K562 (cell line): Measurements from ENCODE around the gene IRF9. TPM values are rescaled to one million over a fixed set of nuclear protein-coding genes. Genes with fewer than 3 reads are reported as not detected.
A peak's percentile ranks its signal among the peaks of the same experiment; 100 is the strongest.

Experiments used
- ATF2 ChIP-seq: sonication (generic); formaldehyde crosslinking; IDR thresholded peaks from 2 replicates; pipeline ENCODE4 v1.8.1; 2022; ENCODE audit warnings: missing genetic modification reagents
- CHCHD3 ChIP-seq: fragments of 250-450 bp; sonication (Bioruptor Pico); IDR thresholded peaks from 2 replicates; pipeline ENCODE4 v2.1.2; 2022; ENCODE audit warnings: mild to moderate bottlenecking
- CHD1 ChIP-seq: fragments of 200-600 bp; sonication (generic); IDR thresholded peaks from one replicate; pipeline ENCODE4 v1.6.1; 2012; ENCODE audit warnings: mild to moderate bottlenecking, moderate library complexity, low read length, inconsistent platforms
- ELF1 ChIP-seq: fragments of 200-800 bp; sonication (Bioruptor generic); IDR thresholded peaks from 2 replicates; pipeline ENCODE4 v1.6.1; 2016; ENCODE audit warnings: missing genetic modification characterization, missing compliant biosample characterization
- FOXM1 ChIP-seq, 2 experiments: fragments of 450-650 bp in 1 of 2; sonication (generic) in 1 of 2; formaldehyde crosslinking in 1 of 2; IDR thresholded peaks; 2 replicates each; pipeline versions ENCODE4 v1.6.1 to v1.9.0; 2017 to 2022; ENCODE audit warnings: low read depth in 2 of 2, mild to moderate bottlenecking in 2 of 2, missing genetic modification reagents in 1 of 2, moderate library complexity in 1 of 2
- FOXP1 ChIP-seq: sonication (generic); formaldehyde crosslinking; IDR thresholded peaks from 2 replicates; pipeline ENCODE4 v1.8.0; 2022; ENCODE audit warnings: mild to moderate bottlenecking, missing genetic modification reagents
- HCFC1 ChIP-seq: IDR thresholded peaks from 2 replicates; pipeline ENCODE4 v1.6.1; 2012; ENCODE audit warnings: low read depth, low read length, improper control_type of control experiment
- KLF16 ChIP-seq: IDR thresholded peaks from 2 replicates; pipeline ENCODE4 v1.6.1; 2016; ENCODE audit warnings: antibody characterized with exemption
- MEIS2 ChIP-seq: fragments of 450-650 bp; IDR thresholded peaks from 2 replicates; pipeline ENCODE4 v1.6.1; 2014; ENCODE audit warnings: mild to moderate bottlenecking; ENCODE audit not compliant: partially characterized antibody
- POLR3G ChIP-seq: IDR thresholded peaks from 2 replicates; pipeline ENCODE4 v1.6.1; 2011; ENCODE audit not compliant: insufficient read length, insufficient replicate concordance; ENCODE audit errors: extremely low read depth
- SP2 ChIP-seq: IDR thresholded peaks from 2 replicates; pipeline ENCODE4 v1.6.1; 2011; ENCODE audit warnings: mild to moderate bottlenecking, low read depth, low read length, moderate library complexity; ENCODE audit not compliant: poor library complexity, severe bottlenecking; ENCODE audit errors: extremely low read depth
- SREBF1 ChIP-seq: fragments of 150-350 bp; IDR thresholded peaks from 2 replicates; pipeline ENCODE4 v1.6.1; 2014; ENCODE audit warnings: antibody characterized with exemption, low read depth, low read length, borderline replicate concordance
- STAG1 ChIP-seq: sonication (generic); formaldehyde crosslinking; IDR thresholded peaks from 2 replicates; pipeline ENCODE4 v1.5.0; 2020; ENCODE audit warnings: missing genetic modification reagents, borderline replicate concordance
- ZNF12 ChIP-seq: sonication (generic); formaldehyde crosslinking; IDR thresholded peaks from 2 replicates; pipeline ENCODE4 v1.4.0; 2020; ENCODE audit warnings: mild to moderate bottlenecking, missing genetic modification reagents
- ZNF174 ChIP-seq: fragments of 250-450 bp; sonication (Bioruptor Pico); IDR thresholded peaks from 2 replicates; pipeline ENCODE4 v1.4.0; 2020; ENCODE audit warnings: mild to moderate bottlenecking
- ZNF76 ChIP-seq: fragments of 250-450 bp; sonication (Bioruptor Pico); IDR thresholded peaks from 2 replicates; pipeline ENCODE4 v1.4.0; 2020; ENCODE audit warnings: mild to moderate bottlenecking, moderate library complexity, borderline replicate concordance
- ZSCAN32 ChIP-seq: fragments of 450-650 bp; formaldehyde crosslinking; IDR thresholded peaks from 2 replicates; pipeline ENCODE4 v1.4.0; 2020; ENCODE audit warnings: mild to moderate bottlenecking, moderate library complexity
- polyA plus RNA-seq, 8 experiments: library from polyadenylated mRNA; depleted of rRNA in 4 of 8; stranded (reverse) in 5 of 8; unstranded in 3 of 8; fragments of >200 nt; fragmentation: Nextera tagmentation in 2 of 8; fragmentation: Illumina TruSeq in 1 of 8; extraction: Ambion mirVana in 2 of 8; extraction: Trizol in 1 of 8; gene quantifications; 2 replicates each; pipeline versions ENCODE4 v1.2.1 to v1.2.3, GENCODE V29; 2011 to 2014; ENCODE audit warnings: inconsistent platforms in 1 of 8, missing spikeins in 1 of 8
- total RNA-seq, 7 experiments: library from RNA; depleted of rRNA in 6 of 7; stranded (reverse); fragments of >200 nt in 6 of 7; fragmentation: Illumina TruSeq in 2 of 7; extraction: Trizol in 2 of 7; gene quantifications; 2 replicates each; pipeline versions ENCODE4 v1.2.1 to v1.2.3, GENCODE V29; 2011 to 2021; ENCODE audit warnings: low replicate concordance in 1 of 7
- TF ChIP-seq, protein P1 (sequence below): fragments of 250-450 bp; sonication (Bioruptor Pico); IDR thresholded peaks from 2 replicates; pipeline ENCODE4 v1.4.0; 2020; ENCODE audit warnings: mild to moderate bottlenecking
- TF ChIP-seq, protein P2 (sequence below): conservative IDR thresholded peaks from 2 replicates; pipeline ENCODE4 v1.6.1; 2011; ENCODE audit warnings: low read depth, mild to moderate bottlenecking, low read length; ENCODE audit not compliant: control insufficient read depth
- TF ChIP-seq, protein P3 (sequence below), 2 experiments: fragments of 450-650 bp; IDR thresholded peaks; 2 replicates each; pipeline ENCODE4 v1.6.1; 2016
- TF ChIP-seq, protein P4 (sequence below): fragments of 450-650 bp; IDR thresholded peaks from 2 replicates; pipeline ENCODE4 v1.6.1; 2016; ENCODE audit warnings: low read depth, mild to moderate bottlenecking, moderate library complexity

Gene IRF9
- total and polyA plus RNA-seq, 9 of the 15 experiments (the other 6 are each of a cell fraction or from before 2014, with no cell fraction given): 0.79 to 14.8 (median 6.1) TPM

- TF ChIP-seq, protein P1, sequence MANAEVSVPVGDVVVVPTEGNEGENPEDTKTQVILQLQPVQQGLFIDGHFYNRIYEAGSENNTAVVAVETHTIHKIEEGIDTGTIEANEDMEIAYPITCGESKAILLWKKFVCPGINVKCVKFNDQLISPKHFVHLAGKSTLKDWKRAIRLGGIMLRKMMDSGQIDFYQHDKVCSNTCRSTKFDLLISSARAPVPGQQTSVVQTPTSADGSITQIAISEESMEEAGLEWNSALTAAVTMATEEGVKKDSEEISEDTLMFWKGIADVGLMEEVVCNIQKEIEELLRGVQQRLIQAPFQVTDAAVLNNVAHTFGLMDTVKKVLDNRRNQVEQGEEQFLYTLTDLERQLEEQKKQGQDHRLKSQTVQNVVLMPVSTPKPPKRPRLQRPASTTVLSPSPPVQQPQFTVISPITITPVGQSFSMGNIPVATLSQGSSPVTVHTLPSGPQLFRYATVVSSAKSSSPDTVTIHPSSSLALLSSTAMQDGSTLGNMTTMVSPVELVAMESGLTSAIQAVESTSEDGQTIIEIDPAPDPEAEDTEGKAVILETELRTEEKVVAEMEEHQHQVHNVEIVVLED (CRISPR knock-in tag): peak; percentile 69
- TF ChIP-seq FOXP1 (CRISPR knock-in tag) (no peak), POLR3G (no peak), ZNF76 (CRISPR knock-in tag) (no peak), ATF2 (CRISPR knock-in tag) (no peak), ZNF174 (CRISPR knock-in tag) (no peak), SREBF1 (no peak), SP2 (no peak), STAG1 (CRISPR knock-in tag) (no peak), ZNF12 (CRISPR knock-in tag) (peak; percentile 53; the same call in 1 of the 2 replicates), KLF16 (no peak), CHCHD3 (CRISPR knock-in tag) (no peak), HCFC1 (peak; percentile 84), FOXM1 (IDR thresholded peaks at IDR 0.05; ENCODE audit: low read depth) (no peak), FOXM1 (CRISPR knock-in tag; IDR thresholded peaks at IDR 0.05; ENCODE audit: low read depth) (no peak), ELF1 (peak; percentile 100), MEIS2 (no peak), ZSCAN32 (CRISPR knock-in tag) (no peak), CHD1 (no peak)
- TF ChIP-seq, protein P2, sequence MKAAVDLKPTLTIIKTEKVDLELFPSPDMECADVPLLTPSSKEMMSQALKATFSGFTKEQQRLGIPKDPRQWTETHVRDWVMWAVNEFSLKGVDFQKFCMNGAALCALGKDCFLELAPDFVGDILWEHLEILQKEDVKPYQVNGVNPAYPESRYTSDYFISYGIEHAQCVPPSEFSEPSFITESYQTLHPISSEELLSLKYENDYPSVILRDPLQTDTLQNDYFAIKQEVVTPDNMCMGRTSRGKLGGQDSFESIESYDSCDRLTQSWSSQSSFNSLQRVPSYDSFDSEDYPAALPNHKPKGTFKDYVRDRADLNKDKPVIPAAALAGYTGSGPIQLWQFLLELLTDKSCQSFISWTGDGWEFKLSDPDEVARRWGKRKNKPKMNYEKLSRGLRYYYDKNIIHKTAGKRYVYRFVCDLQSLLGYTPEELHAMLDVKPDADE: peak; percentile 28; the same call in 1 of the 2 replicates
- TF ChIP-seq, protein P3, sequence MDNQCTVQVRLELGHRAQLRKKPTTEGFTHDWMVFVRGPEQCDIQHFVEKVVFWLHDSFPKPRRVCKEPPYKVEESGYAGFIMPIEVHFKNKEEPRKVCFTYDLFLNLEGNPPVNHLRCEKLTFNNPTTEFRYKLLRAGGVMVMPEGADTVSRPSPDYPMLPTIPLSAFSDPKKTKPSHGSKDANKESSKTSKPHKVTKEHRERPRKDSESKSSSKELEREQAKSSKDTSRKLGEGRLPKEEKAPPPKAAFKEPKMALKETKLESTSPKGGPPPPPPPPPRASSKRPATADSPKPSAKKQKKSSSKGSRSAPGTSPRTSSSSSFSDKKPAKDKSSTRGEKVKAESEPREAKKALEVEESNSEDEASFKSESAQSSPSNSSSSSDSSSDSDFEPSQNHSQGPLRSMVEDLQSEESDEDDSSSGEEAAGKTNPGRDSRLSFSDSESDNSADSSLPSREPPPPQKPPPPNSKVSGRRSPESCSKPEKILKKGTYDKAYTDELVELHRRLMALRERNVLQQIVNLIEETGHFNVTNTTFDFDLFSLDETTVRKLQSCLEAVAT (IDR thresholded peaks at IDR 0.05): 0 out of 4 replicates have a peak, but pooled peaks of 1 of the 2 experiments have one; percentile 14
- TF ChIP-seq, protein P4, sequence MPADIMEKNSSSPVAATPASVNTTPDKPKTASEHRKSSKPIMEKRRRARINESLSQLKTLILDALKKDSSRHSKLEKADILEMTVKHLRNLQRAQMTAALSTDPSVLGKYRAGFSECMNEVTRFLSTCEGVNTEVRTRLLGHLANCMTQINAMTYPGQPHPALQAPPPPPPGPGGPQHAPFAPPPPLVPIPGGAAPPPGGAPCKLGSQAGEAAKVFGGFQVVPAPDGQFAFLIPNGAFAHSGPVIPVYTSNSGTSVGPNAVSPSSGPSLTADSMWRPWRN: no peak
Measured at GRCh38 chr14:24195186-24196070, 34.4 kb downstream of the IRF9 start, which contains the start of gene TM9SF1 (continued).
